GM12878 (cell line): Measurements from ENCODE around the gene DGAT2. TPM values are rescaled to one million over a fixed set of nuclear protein-coding genes. Genes with fewer than 3 reads are reported as not detected.

Experiments
- ATAC-seq: fragments of 200-7000 bp; cut with Tn5 transposase; 3 replicates; pipeline ENCODE4 v1.9.1; 2020; ENCODE audit warnings: mild to moderate bottlenecking, moderate library complexity
- BruUV-seq: library from RNA; stranded (reverse); fragments of 400-500 nt; replicated peaks from 2 replicates; lab custom pipeline; 2021; lab: Mats Ljungman, UMichigan
- CTCF ChIA-PET: fragments of 300-600 bp; sonication (Branson Sonifier 250); formaldehyde crosslinking; extraction: SDS; loops from one replicate; lab custom pipeline; 2021; ENCODE audit warnings: inconsistent platforms; lab: Yijun Ruan, JAX
- POLR2A ChIA-PET: fragments of 350-600 bp; formaldehyde crosslinking; extraction: SDS; loops from one replicate; lab custom pipeline; 2021; ENCODE audit warnings: inconsistent platforms; lab: Charles Lee
- RAD21 ChIA-PET: fragments of 300-600 bp; sonication (Branson Sonifier 250); formaldehyde crosslinking; loops from one replicate; lab custom pipeline; 2023; ENCODE audit warnings: antibody characterized with exemption; ENCODE audit not compliant: unreplicated experiment; lab: Charles Lee
- SMC1A ChIA-PET: fragments of 300-600 bp; sonication (Branson Sonifier 250); formaldehyde crosslinking; loops from one replicate; lab custom pipeline; 2023; ENCODE audit not compliant: unreplicated experiment, uncharacterized antibody; lab: Charles Lee
- DNase-seq: peaks from one replicate; pipeline ENCODE4 v3.0.0-alpha.2; 2011; ENCODE audit warnings: low read depth, low spot score
- FAIRE-seq: peaks from 3 replicates; lab custom pipeline; 2011; peaks lifted over from hg19 to GRCh38; lab: Jason Lieb, UNC
- H2AFZ ChIP-seq: 2 replicates; pipeline ENCODE4 v1.6.0; 2011; ENCODE audit warnings: low read depth, low read length, control low read depth; ENCODE audit not compliant: control insufficient read depth
- H3K27ac ChIP-seq: 2 replicates; pipeline ENCODE4 v1.5.1; 2011; ENCODE audit warnings: control low read depth; ENCODE audit not compliant: control insufficient read depth, insufficient read depth
- H3K27me3 ChIP-seq, 2 experiments: replicated peaks in 1 of 2; 2 replicates each; pipeline versions ENCODE4 v1.6.0 to v1.6.1; 2011; ENCODE audit warnings: low read length in 1 of 2; ENCODE audit not compliant: control insufficient read depth in 2 of 2, insufficient read depth in 2 of 2
- H3K36me3 ChIP-seq, 2 experiments: 2 replicates each; pipeline ENCODE4 v1.5.1; 2011; ENCODE audit warnings: low read length in 1 of 2; ENCODE audit not compliant: control insufficient read depth in 2 of 2, insufficient read depth in 2 of 2
- H3K4me1 ChIP-seq: 2 replicates; pipeline ENCODE4 v1.6.1; 2011; ENCODE audit warnings: mild to moderate bottlenecking, low read length, moderate library complexity, mixed read lengths; ENCODE audit not compliant: control insufficient read depth, insufficient read depth
- H3K4me2 ChIP-seq: 2 replicates; pipeline ENCODE4 v1.6.0; 2011; ENCODE audit warnings: control low read depth; ENCODE audit not compliant: control insufficient read depth, insufficient read depth
- H3K4me3 ChIP-seq: fragments of 200-600 bp; sonication (generic); 2 replicates; pipeline ENCODE4 v1.5.1; 2016
- H3K79me2 ChIP-seq: 2 replicates; pipeline ENCODE4 v1.6.0; 2011; ENCODE audit warnings: low read length; ENCODE audit not compliant: control insufficient read depth, insufficient read depth
- H3K9ac ChIP-seq: 2 replicates; pipeline ENCODE4 v1.8.0; 2011; ENCODE audit warnings: low read length, control low read depth, mixed read lengths; ENCODE audit not compliant: control insufficient read depth, insufficient read depth
- H3K9me3 ChIP-seq: replicated peaks from 3 replicates; pipeline ENCODE4 v1.5.1; 2011; ENCODE audit warnings: mild to moderate bottlenecking, low read length; ENCODE audit not compliant: control insufficient read depth, insufficient read depth
- H4K20me1 ChIP-seq: 2 replicates; pipeline ENCODE4 v1.6.0; 2011; ENCODE audit not compliant: control insufficient read depth, insufficient read depth
- ATF2 ChIP-seq: IDR thresholded peaks from 2 replicates; pipeline ENCODE4 v1.6.1; 2012; ENCODE audit warnings: low read length, inconsistent platforms
- CHD1 ChIP-seq: IDR thresholded peaks from 2 replicates; pipeline ENCODE4 v1.6.1; 2012; ENCODE audit warnings: low read depth, low read length, improper control_type of control experiment
- FOXK2 ChIP-seq: fragments of 450-650 bp; IDR thresholded peaks from 2 replicates; pipeline ENCODE4 v1.6.1; 2017; ENCODE audit warnings: mild to moderate bottlenecking, moderate library complexity
- HDGF ChIP-seq: fragments of 450-650 bp; IDR thresholded peaks from 2 replicates; pipeline ENCODE4 v1.6.1; 2016; ENCODE audit warnings: antibody characterized with exemption
- IKZF2 ChIP-seq, 2 experiments: fragments of 450-650 bp; IDR thresholded peaks; 2 replicates each; pipeline ENCODE4 v1.6.1; 2017; ENCODE audit warnings: mild to moderate bottlenecking in 2 of 2, moderate library complexity in 2 of 2
- IRF5 ChIP-seq: fragments of 450-650 bp; IDR thresholded peaks from 2 replicates; pipeline ENCODE4 v1.6.1; 2017; ENCODE audit warnings: borderline replicate concordance
- MLLT1 ChIP-seq: fragments of 450-650 bp; IDR thresholded peaks from 2 replicates; pipeline ENCODE4 v1.6.1; 2016; ENCODE audit warnings: mild to moderate bottlenecking
- NRF1 ChIP-seq: conservative IDR thresholded peaks from 2 replicates; pipeline ENCODE4 v1.6.1; 2011; ENCODE audit warnings: mild to moderate bottlenecking, low read depth, low read length, improper control_type of control experiment
- POLR2AphosphoS2 ChIP-seq: IDR thresholded peaks from 2 replicates; pipeline ENCODE4 v1.6.1; 2011; ENCODE audit warnings: low read depth, mild to moderate bottlenecking, low read length, improper control_type of control experiment, moderate library complexity
- POU2F2 ChIP-seq: IDR thresholded peaks from 3 replicates; pipeline ENCODE4 v1.6.1; 2011; ENCODE audit warnings: low read depth, mild to moderate bottlenecking, low read length, borderline replicate concordance
- RELB ChIP-seq: fragments of 450-650 bp; IDR thresholded peaks from 2 replicates; pipeline ENCODE4 v1.6.1; 2017; ENCODE audit warnings: low read depth, mild to moderate bottlenecking, moderate library complexity
- SMAD1 ChIP-seq: fragments of 450-650 bp; IDR thresholded peaks from 2 replicates; pipeline ENCODE4 v1.6.1; 2018; ENCODE audit warnings: mild to moderate bottlenecking, low read depth; ENCODE audit not compliant: partially characterized antibody
- YBX1 ChIP-seq: fragments of 450-650 bp; IDR thresholded peaks from 2 replicates; pipeline ENCODE4 v1.6.1; 2016; ENCODE audit warnings: antibody characterized with exemption
- WGBS: methylation state at CpG from one replicate; pipeline ENCODE4 v1.1.6; 2016; ENCODE audit warnings: low lambda C conversion rate; ENCODE audit not compliant: insufficient replicate concordance, insufficient coverage; ENCODE audit errors: missing lambda C conversion rate; 5-methylcytosine and 5-hydroxymethylcytosine counted together
- in situ Hi-C: fragments of 300-500 bp; cut with MboI; formaldehyde crosslinking; loops from 9 replicates; pipeline ENCODE4 v1.14.3; 2018; ENCODE audit warnings: mixed read lengths
- intact Hi-C: fragments of 100-400 bp; cut with micrococcal nuclease; formaldehyde crosslinking; loops from one replicate; pipeline ENCODE4 v1.14.2; 2022; ENCODE audit not compliant: unreplicated experiment
- polyA plus RNA-seq, 11 experiments: library from polyadenylated mRNA; depleted of rRNA in 4 of 11; unstranded in 6 of 11; stranded (reverse) in 5 of 11; fragments of >200 nt; fragmentation: Nextera tagmentation in 4 of 11; fragmentation: Illumina TruSeq in 1 of 11; extraction: Ambion mirVana in 4 of 11; extraction: Trizol in 1 of 11; gene quantifications; 1 replicate in 1 of 11; 2 replicates in 10 of 11; pipeline versions ENCODE4 v1.2.1 to v1.2.3, GENCODE V29; 2011 to 2016; ENCODE audit warnings: inconsistent platforms in 2 of 11, missing spikeins in 2 of 11, low read depth in 1 of 11
- total RNA-seq, 4 experiments: library from RNA; depleted of rRNA in 3 of 4; stranded (reverse); fragments of >200 nt in 3 of 4; fragmentation: Illumina TruSeq in 1 of 4; extraction: Trizol in 1 of 4; gene quantifications; 2 replicates each; pipeline versions ENCODE4 v1.2.1 to v1.2.3, GENCODE V29; 2013 to 2021

Gene DGAT2
- total and polyA plus RNA-seq, 10 of the 15 experiments (the other 5 are each of a cell fraction or from before 2014, with no cell fraction given) = 5.1 to 25.9 (median 17.6) TPM

GRCh38 chr11:75821202-75821601 is 52.6 kb downstream of the DGAT2 start:
- H3K9me3 ChIP-seq = peaks cover 7% of the 10 kb centered on the region; the same call in 2 of the 3 replicates
- TF ChIP-seq IKZF2 (IDR thresholded peaks at IDR 0.05) = no peak
- TF ChIP-seq RELB = no peak
- no peak for TF ChIP-seq YBX1
- no peak for TF ChIP-seq POU2F2
- no peak for TF ChIP-seq POLR2AphosphoS2
- TF ChIP-seq ATF2 = no peak
- no peak for TF ChIP-seq FOXK2
- no peak for TF ChIP-seq NRF1
- TF ChIP-seq SMAD1 = no peak
- no peak for TF ChIP-seq HDGF
- TF ChIP-seq IRF5 = no peak
- no peak for TF ChIP-seq MLLT1
- TF ChIP-seq CHD1 = no peak
- TF ChIP-seq, all 136 proteins: peak for 0
- peak overlapping the region; percentile 62 for H3K27ac ChIP-seq

More at GRCh38 chr11:75821202-75821601, 52.6 kb downstream of the DGAT2 start:
- POLR2A ChIA-PET = interaction anchor here (1.9 to 8.2 kb wide), 2 partner anchors 8 to 18 kb away, joined by 5 to 173 read pairs; partner anchors contain the start of gene UVRAG
- intact Hi-C loops (no loop called here), in situ Hi-C loops (no loop called here)
- BruUV-seq = no TSS peak
- FAIRE-seq (no peak), ATAC-seq (no peak), DNase-seq (no peak)
- Histone ChIP-seq H3K4me3 (no peak overlapping the region), H3K36me3 (peaks cover 0 to 15% of the 10 kb centered on the region in 2 experiments; a peak in 3 of 4 replicates), H3K27me3 (no peaks in the 10 kb centered on the region), H4K20me1 (no peaks in the 10 kb centered on the region), H3K9ac (no peak overlapping the region), H3K4me2 (peak overlapping the region; percentile 81), H2AFZ (no peak overlapping the region), H3K79me2 (peaks cover 94% of the 10 kb centered on the region), H3K4me1 (peaks cover 56% of the 10 kb centered on the region)
- RAD21 ChIA-PET = interaction anchor here (1.8 kb wide), 1 partner anchor 52 kb away, joined by 5 read pairs; no protein-coding TSS in a partner anchor
- CTCF ChIA-PET = interaction anchor here (6.0 to 13.0 kb wide), 2 partner anchors 9 to 46 kb away, joined by 54 to 131 read pairs; no protein-coding TSS in a partner anchor
- WGBS = 64% methylated on average over 5 of the region's 5 CpGs
- SMC1A ChIA-PET = interaction anchor here (4.8 to 7.8 kb wide), 3 partner anchors 8 to 52 kb away, joined by 20 to 100 read pairs (median 78); partner anchors contain the start of gene UVRAG
